ENCODE data around the gene TMEM258. TPM values are rescaled to one million over a fixed set of nuclear protein-coding genes. Genes with fewer than 3 reads are reported as not detected.

Gene TMEM258
- total and polyA plus RNA-seq, 9 of the 15 experiments (the other 6 are each of a cell fraction or from before 2014, with no cell fraction given), result 97.2 to 856 (median 231) TPM

DNA sequence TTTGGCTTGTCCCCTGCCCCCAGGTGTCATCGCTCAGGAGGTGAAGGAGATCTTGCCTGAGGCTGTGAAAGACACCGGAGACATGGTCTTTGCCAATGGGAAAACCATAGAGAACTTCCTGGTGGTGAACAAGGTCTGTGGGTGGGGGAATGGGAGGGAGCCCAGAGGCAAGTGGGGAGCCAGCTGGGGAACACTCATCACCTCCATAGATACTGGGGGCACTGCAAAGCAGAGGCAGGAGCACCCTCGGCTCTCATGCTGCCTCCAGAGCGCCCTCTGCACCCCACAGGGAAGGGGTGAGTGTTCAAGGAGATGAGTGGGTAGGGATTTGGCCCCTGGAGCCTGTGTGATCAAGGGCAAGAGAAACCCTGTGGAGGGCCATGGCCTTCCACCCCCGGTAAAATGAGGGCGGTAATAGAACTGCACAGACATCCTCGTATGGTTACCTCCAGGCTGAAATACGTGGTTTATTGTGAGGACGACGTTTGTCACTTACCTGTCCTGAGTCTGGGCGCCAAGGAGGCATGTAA, 14.0 kb downstream of the TMEM258 start:
- peaks cover 30% of the 10 kb centered on the region; the same call in 2 of the 3 replicates for H3K36me3 ChIP-seq (ENCODE audit: control insufficient read depth, insufficient read depth, low read length)

More for the DNA sequence above, 14.0 kb downstream of the TMEM258 start:
- in situ Hi-C loops (cut with MboI), result no loop called here
- H3K9ac ChIP-seq (ENCODE audit: insufficient read depth in 1 of 2, low read depth in 2 of 2, low read length in 2 of 2), result no peak overlapping the region
- 84% methylated on average over 8 of the region's 11 CpGs for WGBS (ENCODE audit: insufficient coverage, low coverage, missing lambda C conversion rate)
- peaks cover under 1% of the 10 kb centered on the region; the same call in 1 of the 2 replicates for H4K20me1 ChIP-seq (replicated peaks; ENCODE audit: control insufficient read depth, insufficient read depth, low read length)
- intact Hi-C loops (cut with micrococcal nuclease), result no loop called here
- BruUV-seq (replicated peaks), result no TSS peak
- H3K4me2 ChIP-seq (ENCODE audit: insufficient read depth, low read length), result no peak overlapping the region
- H3K9me3 ChIP-seq (replicated peaks; ENCODE audit: control insufficient read depth, insufficient read depth, low read depth, low read length), result no peaks in the 10 kb centered on the region
- CTCF ChIA-PET (ENCODE audit: low intra/inter-chr PET ratio), result no interaction called here
- peaks cover 0 to 45% of the 10 kb centered on the region in 2 experiments; a peak in 2 of 5 replicates for H3K4me1 ChIP-seq (replicated peaks in 1 of 2; ENCODE audit: control insufficient read depth in 2 of 2, insufficient read depth in 2 of 2, low read length in 2 of 2)
- no peak overlapping the region for H3K4me3 ChIP-seq
- no peaks in the 10 kb centered on the region for H3K79me2 ChIP-seq (ENCODE audit: control insufficient read depth, insufficient read depth, low read length)
- H3K27ac ChIP-seq (ENCODE audit: extremely low read depth, low read depth, low read length), result no peak overlapping the region
- FAIRE-seq (no peak), DNase-seq (ENCODE audit: extremely low read depth in 1 of 4, low spot score in 3 of 4) (no peak), ATAC-seq (no peak)
- H3K9me1 ChIP-seq (ENCODE audit: control insufficient read depth, insufficient read depth, low read length), result no peaks in the 10 kb centered on the region
- TF ChIP-seq PCBP2 (IDR thresholded peaks at IDR 0.05; ENCODE audit: low read depth, low read length, poor library complexity, severe bottlenecking) (no peak), HNRNPK (IDR thresholded peaks at IDR 0.05; ENCODE audit: low read depth, low read length, poor library complexity, severe bottlenecking) (no peak), KLF6 (CRISPR knock-in tag; IDR thresholded peaks at IDR 0.05; ENCODE audit: borderline replicate concordance) (no peak), SOX6 (IDR thresholded peaks at IDR 0.05) (no peak), HEY1 (CRISPR knock-in tag; IDR thresholded peaks at IDR 0.05; ENCODE audit: borderline replicate concordance) (no peak), ZNF311 (CRISPR knock-in tag; IDR thresholded peaks at IDR 0.05) (no peak), ZNF12 (CRISPR knock-in tag; IDR thresholded peaks at IDR 0.05) (no peak)
- TF ChIP-seq, protein P1, sequence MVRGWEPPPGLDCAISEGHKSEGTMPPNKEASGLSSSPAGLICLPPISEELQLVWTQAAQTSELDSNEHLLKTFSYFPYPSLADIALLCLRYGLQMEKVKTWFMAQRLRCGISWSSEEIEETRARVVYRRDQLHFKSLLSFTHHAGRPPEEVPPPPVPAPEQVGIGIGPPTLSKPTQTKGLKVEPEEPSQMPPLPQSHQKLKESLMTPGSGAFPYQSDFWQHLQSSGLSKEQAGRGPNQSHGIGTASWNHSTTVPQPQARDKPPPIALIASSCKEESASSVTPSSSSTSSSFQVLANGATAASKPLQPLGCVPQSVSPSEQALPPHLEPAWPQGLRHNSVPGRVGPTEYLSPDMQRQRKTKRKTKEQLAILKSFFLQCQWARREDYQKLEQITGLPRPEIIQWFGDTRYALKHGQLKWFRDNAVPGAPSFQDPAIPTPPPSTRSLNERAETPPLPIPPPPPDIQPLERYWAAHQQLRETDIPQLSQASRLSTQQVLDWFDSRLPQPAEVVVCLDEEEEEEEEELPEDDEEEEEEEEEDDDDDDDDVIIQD (CRISPR knock-in tag; IDR thresholded peaks at IDR 0.05), result no peak
- no peak overlapping the region for H2AFZ ChIP-seq (ENCODE audit: low read depth, low read length)
- POLR2A ChIA-PET, result interaction anchor here (1.0 to 2.8 kb wide), 2 partner anchors 11 to 18 kb away, joined by 4 to 11 read pairs; no protein-coding TSS in a partner anchor
- H3K27me3 ChIP-seq (ENCODE audit: control insufficient read depth in 2 of 2, insufficient read depth in 2 of 2, low read length in 2 of 2), result no peaks in the 10 kb centered on the region

Data from K562 (cell line).